OCI-M1 (cell line): ENCODE measurements around the gene ETS1.
"Not testable (repeated sequence)": the region's sequence is repeated elsewhere in the genome, so short reads cannot be mapped to it uniquely, and the experiment has no call there.

ENCODE experiments used
- DNase-seq: peaks from one replicate; lab custom pipeline; 2025; lab: John Stamatoyannopoulos, UW

ETS1 gene

GRCh38 chr11:128462189-128462588 lies 125.2 kb downstream of the ETS1 start:
- no peak for DNase-seq

- DNase-seq = no peak
These were observed 129.0 kb downstream of the ETS1 start for GRCh38 chr11:128458321-128458720.

- DNase-seq = no peak
These were observed 129.5 kb downstream of the ETS1 start for GRCh38 chr11:128457874-128458273.

GRCh38 chr11:128456566-128457268 lies 130.6 kb downstream of the ETS1 start:
- no peak for DNase-seq

GRCh38 chr11:128455766-128456165 lies 131.6 kb downstream of the ETS1 start:
- no peak for DNase-seq

GRCh38 chr11:128453444-128454336 lies 133.7 kb downstream of the ETS1 start:
- no peak for DNase-seq

- DNase-seq = no peak
These were observed 135.5 kb downstream of the ETS1 start for GRCh38 chr11:128451652-128452470.

GRCh38 chr11:128450882-128451651 lies 136.3 kb downstream of the ETS1 start:
- DNase-seq = no peak

GRCh38 chr11:128450425-128450824 lies 136.9 kb downstream of the ETS1 start:
- not testable (repeated sequence) for DNase-seq

GRCh38 chr11:128448981-128449713 lies 138.2 kb downstream of the ETS1 start:
- no peak for DNase-seq

- no peak for DNase-seq
These were observed 139.0 kb downstream of the ETS1 start for GRCh38 chr11:128448200-128448886.

GRCh38 chr11:128447233-128447632 lies 140.1 kb downstream of the ETS1 start:
- DNase-seq = no peak

GRCh38 chr11:128445921-128446320 lies 141.4 kb downstream of the ETS1 start:
- DNase-seq = not testable (repeated sequence)

GRCh38 chr11:128437136-128437535 lies 150.2 kb downstream of the ETS1 start:
- DNase-seq = no peak

GRCh38 chr11:128434818-128435217 lies 152.5 kb downstream of the ETS1 start:
- DNase-seq = no peak

- no peak for DNase-seq
These were observed 152.9 kb downstream of the ETS1 start for GRCh38 chr11:128434411-128434810.

GRCh38 chr11:128432926-128433325 lies 154.4 kb downstream of the ETS1 start:
- no peak for DNase-seq

- no peak for DNase-seq
These were observed 155.4 kb downstream of the ETS1 start for GRCh38 chr11:128431931-128432330.

GRCh38 chr11:128428935-128429334 lies 158.4 kb downstream of the ETS1 start:
- no peak for DNase-seq

GRCh38 chr11:128424851-128425285 lies 162.5 kb downstream of the ETS1 start:
- DNase-seq = no peak
